Superior temporal gyrus (tissue), 1 donor: ENCODE data around the gene FNTB.

Experiments used
- DNase-seq: peaks from one replicate; pipeline ENCODE4 v3.0.0-alpha.2; 2016; ENCODE audit errors: extremely low spot score

FNTB gene

DNA sequence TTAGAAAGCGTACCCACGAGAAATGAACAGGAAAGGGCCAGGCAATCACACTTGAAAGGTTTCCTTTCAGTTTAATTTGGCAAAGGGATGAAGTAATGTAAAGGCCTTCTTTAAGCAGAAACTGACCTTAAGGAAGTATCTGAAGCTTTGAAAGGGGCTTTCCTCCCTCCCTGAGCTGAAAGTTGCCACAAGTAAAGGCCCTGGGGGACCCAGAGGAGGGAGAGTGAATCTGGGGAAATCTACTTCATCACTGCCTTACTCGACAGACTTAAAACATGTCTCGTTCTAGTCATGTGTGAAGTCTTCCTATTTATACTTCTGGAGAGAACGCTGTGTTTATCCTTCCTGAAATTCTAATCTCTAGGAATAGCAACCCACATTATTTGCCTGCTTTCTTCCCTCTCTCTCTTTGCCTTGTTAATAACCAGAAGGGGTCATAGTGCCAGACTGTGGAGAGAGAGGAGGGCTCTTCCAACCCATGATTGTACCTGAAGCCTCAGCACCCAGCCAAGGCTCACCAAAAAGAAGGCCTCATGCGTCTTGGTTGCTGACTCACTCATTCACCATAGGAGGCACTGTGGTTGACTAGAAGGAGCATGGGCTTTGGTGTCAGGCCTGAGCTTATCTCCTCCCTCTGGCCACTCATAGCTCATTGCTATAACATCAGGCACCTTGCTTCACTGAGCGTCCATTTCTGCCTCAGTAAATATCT lies 33.9 kb upstream of the FNTB start:
- DNase-seq = peak; percentile 44

DNA sequence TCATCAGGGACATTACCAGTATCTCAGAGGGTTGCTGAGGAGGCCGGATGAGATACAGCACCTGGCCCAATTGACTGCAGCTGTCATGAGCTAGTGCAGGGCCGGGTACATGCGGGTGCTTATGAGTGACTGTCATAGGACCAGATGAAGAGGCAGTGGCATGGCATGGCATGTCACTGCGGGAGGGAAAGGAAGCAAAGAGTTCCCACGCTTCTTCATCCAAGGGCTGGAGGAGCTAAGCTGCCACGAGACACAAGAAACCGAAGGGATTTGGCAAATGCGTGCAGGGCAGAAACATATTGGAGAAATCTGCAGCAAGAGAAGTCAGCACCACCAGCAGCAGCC lies 33.4 kb upstream of the FNTB start:
- no peak for DNase-seq

DNA sequence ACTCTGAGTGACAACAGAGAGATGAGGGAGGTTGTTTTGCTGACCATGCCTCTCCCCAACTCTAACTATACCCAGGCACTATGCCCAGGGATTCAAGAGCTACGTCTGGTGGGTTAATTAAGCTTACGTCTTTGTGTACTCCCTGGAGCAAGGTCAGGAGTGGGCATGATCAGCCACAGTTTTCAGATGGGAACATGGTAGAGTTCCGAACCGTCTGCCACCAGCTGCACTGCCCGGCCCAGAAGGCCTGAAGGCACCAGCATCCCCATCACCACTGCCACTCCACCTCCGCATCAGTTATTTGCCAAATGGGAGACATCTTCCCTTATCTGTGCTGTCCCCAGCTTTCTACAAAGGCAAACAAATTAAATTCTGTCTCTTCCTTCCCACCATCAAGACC lies 33.0 kb upstream of the FNTB start:
- no peak for DNase-seq

DNA sequence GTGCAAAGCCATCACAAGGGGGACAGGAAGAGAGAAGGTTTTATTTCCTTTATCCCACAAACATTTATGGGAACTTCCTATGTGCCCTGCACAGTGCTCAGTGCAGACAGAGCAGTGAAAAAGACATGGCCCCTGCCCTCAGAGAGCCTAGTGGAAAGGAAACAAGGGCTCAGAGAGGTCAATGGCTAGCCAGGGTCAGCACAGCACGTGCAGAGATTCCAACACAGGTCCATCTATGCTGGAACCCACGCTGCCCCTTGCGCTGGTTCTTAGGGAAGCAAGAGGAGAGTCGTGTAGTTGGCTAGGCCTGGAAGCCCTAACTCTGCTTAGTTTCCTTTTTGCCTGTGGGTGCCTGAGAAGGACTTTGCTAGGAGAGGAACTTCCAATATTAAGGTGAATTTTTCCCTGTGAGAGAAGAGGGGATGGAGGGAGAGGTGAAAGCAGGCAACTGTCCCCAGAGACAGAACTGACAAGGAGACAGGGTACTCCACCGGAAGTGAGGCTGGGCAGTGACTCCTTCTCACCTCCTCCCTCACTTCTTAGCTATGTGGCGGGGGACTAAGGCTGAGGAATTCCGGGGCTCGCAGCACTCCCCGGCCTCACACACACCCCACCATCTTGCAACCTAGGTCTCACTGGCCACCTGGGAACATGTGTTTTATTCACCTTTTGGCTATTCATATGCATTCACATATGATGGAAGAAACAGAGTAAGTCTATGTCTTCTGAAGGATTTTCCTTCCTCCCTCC lies 32.0 kb upstream of the FNTB start:
- no peak for DNase-seq

DNA sequence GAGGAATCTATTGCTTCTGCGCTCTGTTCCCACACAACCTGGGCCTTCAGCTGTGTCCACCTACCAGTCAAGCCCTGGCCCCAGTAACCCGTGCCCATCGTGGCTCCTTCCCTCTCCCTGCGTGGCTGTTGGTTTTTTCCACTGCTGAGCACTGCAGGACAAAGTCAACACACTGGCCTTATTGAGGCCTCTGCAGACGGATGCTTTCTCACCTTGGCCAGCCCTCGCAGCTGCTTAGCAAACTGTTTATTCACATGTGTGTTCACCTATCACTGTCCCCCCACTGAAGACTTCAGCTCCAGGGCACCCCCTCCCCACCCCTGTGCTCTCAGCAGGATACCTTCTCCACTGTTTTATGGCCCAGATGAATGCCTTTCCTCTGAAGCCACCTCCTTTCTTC lies 31.4 kb upstream of the FNTB start:
- no peak for DNase-seq

DNA sequence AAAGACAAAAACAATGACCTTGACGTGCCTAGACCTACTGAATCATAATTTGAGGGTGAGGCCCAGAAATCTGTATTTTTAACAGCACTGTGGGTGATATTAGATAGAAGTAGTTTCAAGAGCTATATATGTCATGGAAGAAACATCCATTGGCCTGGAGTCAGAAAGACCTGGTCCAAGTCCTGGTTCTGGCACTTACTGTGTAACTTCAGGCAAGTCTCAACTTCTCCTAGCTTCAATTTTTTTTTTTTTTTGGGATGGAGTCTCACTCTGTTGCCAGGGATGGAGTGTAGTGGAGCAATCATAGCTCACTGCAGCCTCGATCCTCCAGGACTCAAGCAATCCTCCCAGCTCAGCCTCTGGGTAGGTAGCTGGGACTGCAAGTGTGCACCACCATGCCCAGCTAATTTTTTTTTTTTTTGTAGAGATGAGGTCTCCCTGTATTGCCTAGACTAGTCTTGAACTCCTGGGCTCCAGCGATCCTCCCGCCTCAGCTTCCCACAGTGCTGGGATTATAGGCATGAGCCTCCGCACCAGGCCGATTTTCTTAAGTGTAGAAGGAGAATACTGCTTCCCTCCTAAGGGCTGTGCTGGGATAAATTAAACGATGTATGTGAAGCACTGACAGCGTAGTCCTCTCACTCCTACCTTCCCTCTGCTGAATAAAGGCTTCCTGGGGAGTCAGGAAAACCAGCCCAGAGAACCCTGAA lies 29.8 kb upstream of the FNTB start:
- no peak for DNase-seq

DNA sequence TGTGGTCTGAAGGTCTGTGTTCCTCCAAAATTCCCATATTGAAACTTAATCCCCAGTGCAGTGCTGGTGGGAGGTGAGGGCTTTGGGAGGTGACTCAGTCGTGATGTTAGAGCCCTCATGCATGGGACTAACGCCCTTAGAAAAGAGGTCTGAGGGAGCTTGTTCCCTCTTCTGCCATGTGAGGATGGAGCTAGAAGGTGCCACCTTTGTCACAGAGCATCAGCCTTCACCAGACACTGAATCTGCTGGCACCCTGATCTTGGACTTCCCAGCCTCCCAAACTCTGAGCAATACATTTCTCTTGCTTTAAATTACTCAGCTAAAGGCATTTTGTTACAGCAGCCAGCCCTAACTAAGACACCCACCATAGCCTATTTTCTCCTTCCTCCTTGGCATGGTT lies 28.5 kb upstream of the FNTB start:
- no peak for DNase-seq

DNA sequence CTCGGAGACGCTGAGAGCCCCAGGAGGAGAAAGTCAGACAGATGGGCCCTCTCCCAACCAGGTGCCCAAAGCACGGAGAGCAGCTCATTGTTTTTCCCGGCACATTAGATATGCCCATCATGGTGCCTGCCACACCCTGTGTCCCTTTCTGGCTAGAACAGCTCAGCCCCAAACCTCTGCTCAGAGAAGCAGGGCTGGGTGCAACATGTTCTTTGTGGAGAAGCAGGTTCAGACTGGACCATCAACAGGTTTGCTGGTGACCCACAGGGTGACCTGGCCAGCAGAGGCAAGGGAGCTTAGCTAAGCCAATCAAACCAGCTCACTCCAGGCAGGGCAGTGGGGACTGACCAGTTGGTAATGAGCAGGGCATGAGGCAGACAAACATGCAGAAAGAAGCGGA lies 28.0 kb upstream of the FNTB start:
- DNase-seq = no peak

DNA sequence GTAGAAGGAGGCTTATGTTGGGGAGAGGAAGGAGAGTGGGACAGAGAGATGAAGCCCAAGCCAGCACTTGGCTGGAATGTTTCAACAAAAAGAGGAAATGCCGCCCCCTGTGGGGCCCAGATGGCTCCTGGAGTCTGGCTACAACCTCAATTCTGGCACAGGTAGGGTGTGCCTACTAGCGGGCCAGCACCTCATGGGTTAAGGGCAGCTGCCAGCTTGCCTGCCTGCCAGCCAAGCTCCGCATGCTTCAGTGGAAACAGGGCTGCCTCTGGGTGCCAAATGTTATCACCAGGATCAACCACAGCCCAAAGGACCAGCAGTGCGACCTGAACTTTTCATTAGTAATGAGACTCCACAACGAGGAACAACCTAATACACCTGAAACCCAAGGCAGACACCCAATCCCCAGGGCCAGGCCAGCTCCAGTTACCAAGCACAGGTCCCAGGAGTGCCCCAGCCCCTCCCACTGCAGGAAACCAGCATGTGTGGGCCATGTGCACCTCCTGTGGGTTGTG lies 25.9 kb upstream of the FNTB start:
- no peak for DNase-seq

DNA sequence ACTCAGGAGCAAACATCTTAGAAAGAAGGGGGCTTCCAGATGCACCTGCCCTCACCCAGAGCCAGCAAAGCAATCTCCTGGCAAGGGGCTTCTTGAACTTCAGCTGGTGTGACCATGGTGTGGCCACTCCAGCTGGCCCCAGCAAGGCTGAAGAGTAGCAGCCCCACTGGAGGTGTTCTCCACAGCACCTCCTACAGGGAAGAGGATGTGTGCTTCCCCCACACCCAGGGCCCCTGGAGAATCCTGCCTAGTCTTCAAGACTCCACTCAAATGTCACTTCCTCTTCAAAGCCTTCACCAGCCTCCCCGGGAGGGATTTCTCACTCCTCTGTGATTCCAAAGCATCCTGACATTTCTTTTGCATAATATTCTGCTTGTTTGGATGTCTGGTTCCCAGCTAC lies 23.1 kb upstream of the FNTB start:
- no peak for DNase-seq

DNA sequence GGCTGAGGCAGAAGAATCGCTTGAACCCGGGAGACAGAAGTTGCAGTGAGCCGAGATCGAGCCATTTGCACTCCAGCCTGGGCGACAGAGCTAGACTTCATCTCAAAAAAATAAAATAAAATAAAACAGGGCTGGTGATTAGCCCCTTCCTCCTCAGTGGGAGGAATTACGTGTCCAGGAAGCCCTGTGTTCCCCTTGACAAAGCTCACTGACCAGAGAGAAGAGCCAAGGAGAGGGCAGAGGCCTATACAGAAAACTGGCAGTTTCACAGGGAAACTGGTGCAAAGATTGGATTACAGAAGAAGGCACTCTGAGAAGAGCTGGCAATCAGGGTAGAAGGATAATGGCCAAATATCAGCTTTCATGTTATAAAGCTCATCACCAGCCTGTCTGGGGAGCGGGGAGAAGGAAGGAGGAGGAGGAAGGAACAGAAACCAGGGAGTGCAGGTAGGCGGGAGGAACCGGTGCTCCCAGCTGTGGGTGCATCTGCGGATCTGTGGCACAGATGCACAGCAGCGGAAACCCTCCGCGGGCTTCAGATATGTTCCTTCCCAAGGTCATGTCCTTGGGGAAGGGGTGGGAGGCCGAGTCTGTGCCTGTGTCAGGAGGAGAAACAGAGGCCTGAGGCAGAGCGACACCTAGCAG lies 21.2 kb upstream of the FNTB start:
- DNase-seq = no peak

DNA sequence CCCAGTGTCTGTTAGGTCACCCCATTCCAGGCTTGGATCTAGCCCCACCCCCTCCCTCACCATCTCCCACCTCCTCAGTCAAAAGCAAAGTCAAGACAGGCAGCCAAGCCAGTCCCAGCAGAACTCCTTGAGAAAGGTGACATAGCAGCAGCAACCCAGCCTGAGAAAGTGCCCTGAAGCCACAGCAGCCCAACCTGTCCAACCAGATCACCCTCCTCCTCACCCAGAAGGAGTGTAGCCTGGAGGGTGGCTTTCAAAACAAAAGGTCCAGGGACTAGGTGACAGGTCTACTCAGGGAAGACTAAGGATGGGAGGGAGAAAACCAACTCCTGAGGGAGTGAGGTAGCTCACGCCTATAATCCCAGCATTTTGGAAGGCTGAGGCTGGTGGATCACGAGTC lies 19.7 kb upstream of the FNTB start:
- no peak for DNase-seq

DNA sequence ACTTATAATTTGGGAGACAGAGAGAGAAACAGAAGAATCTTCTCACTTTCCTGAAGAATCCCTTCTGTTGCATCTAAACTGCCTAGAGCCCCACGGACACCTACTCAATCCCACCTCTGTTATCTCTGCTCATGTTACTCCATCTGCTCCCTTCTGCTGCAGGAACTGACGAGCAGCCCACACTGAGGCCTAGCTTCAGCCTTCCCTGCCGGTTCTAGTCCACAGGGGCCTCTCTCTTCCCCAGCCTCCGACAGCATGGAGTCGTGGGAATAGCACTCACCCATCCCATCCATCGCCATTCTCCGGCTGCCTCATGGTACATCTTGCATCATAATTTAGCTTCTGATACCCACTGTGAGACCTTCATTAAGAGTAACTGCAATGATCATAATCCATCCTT lies 18.5 kb upstream of the FNTB start:
- DNase-seq = peak; percentile 51

DNA sequence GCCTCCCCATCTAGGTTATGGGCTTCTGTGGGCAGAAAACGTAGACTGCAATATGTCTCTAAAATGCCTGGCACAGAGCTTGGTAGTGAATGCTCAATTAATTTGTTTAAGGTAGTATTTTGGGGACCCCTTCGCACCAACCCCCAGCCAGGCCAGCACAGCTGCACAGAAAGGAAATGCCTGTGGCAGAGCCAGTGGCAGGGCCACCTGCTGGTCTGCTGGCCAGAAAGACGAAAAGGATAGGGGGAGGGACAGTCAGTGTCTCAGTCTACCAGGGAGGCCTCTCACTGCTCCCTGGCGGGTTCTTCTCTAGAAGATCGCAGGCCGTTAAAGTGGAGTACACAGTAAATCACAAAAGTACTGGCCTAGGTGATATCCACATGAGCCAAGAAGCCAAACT lies 18.0 kb upstream of the FNTB start:
- DNase-seq = no peak

DNA sequence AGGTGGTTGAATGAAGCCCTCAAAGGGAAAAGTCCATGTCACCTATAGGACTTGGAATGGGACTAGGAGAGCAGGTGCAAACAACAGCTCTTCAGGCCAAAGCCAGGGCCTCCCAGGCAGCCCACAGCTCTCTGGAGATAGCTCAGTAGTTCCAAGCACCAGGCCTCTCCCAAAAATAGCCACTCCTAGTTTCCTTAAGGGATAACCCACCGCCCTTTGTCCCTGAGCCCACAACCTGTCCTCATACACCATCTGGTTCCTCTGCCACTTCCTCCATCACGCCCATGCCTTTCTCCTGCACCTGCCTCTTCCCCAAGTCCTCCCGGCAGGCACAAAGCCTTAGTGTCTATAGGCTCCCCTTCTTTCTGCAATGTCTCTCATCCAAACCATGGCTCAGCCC lies 16.7 kb upstream of the FNTB start:
- no peak for DNase-seq

DNA sequence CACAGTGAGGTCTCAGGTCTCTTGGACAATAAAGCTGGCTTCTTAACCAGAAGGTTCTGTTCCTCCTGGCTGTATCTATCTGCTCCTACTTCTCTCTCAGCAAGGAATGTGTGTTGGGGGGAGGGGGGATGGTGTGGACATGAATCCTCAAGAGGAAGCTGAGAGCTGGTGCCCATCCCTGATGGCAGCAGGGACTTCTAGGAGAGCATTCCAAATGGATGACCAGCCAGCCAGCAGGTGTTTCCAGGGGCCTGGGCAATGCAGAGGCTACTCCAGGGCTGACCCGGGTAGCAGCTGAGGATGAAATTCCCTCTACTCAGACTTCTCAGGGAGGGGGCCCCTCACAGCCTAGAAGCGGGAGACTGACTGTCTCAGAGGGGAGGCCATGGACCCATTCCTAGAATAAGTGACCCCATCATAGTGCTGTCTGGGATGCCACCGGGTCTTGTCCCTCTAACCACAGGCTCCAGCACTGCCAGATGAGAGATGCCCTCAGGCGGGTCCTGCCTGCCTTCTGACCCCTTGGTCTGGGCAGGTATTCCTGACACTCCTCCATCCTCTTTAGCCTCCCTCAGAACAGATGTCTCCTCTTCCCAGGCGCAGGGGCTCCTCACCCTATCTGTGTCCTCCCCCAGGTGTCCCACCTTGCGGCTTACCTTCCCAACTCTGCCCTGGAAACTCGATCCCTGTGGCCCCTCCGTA lies 15.8 kb upstream of the FNTB start:
- no peak for DNase-seq

DNA sequence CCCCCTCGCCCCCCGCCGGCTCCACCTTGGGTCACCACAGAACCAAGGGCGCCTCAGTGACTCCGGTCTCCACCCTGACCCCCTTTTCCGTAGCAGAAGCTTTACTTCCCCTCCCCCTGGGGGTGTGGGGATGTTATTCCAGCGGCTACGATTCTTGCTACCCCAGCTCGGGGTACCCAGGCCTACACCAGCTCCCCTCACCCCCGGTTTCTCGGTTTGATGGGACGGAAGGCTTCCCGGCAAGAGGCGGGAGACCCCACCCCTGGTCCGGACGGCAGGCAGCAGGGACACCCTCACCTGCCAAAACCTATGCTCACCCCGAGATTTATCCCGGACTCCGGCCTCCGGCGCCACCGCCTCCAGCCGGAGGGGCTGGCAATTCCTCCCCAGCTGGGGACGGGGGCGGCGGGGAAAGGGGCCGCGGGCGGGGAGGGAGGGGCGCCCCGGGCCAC lies 15.2 kb upstream of the FNTB start:
- no peak for DNase-seq

DNA sequence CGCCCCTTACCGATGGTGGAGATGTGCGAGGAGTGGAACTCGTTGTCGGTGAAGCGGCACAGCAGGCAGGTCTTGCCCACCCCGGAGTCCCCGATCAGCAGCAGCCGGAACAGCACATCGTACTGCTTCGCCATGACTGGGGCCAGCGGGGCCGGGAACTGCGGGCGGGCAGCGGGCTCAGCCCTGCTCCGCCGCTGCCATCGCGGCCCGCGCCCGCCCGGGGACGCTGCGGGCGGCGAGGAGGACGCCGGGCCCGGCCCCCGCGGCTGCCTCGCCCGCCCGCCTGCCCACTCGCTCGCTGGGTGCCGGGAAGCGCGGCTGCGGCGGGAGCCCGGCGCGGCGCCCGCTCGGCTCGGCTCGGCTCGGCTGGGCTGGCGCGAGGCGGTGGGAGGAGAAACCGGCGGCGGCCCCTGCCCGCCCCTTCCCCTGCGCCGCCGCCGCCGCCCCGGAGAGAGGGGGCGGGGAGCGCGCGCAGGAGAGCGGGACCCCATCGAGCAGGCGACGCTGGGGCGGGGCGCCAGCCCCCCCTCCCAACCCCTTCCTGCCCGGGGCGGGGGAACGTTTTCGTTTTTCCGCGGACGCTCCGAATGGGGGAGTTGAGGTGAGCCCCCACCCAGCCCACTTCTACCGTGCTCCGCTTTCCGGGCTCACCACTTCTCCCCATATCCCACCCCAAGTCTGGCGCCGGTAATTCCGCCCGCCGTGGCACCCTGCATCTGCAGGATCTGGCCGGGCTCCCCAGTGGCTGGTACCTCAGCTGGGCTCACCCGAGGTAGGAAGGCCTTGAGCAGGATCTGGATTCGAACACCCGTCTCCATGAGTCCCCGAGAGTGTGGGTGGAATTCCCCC lies 14.5 kb upstream of the FNTB start, which contains the start of gene RAB15:
TSS of gene RAB15 (minus strand) at position 394 of the 849 bp plus-strand sequence. CDS start at position 134, 260 bp downstream.
- DNase-seq = no peak

DNA sequence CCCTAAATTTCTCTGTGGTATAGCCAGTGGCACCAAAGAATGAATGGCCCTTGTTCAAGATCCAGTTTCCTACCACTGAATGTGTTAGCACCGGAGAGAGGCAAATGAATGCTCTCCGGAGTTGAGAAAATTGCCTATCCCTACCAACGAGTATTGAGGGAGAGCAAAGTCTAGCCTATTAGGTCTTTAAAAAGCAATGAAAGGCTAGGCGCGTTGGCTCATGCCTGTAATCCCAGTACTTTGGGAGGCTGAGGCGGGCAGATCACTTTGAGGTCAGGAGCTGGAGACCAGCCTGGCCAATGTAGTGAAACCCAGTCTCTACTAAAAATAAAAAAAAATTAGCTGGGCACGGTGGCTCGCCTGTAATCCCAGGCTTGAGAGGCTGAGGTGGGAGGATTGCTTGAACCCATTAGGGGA lies 13.7 kb upstream of the FNTB start:
- no peak for DNase-seq

DNA sequence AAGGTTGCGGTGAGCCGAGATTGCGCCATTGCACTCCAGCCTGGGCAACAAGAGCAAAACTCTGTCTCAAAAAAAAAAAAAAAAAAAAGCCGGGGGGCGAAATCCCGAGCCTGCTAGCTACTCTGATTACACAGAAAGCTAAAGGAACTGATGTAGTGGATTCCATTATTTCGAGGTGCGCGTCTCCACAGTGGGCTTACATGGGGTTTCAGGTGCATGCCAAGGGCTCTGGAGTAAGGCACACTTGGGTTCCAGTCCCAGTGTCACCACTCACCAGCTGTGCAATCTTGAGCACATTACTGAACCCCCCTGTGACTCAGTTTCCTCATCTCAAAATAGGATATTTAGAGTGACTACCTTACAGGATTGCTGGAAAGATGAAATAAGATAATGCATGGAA lies 12.9 kb upstream of the FNTB start:
- no peak for DNase-seq

DNA sequence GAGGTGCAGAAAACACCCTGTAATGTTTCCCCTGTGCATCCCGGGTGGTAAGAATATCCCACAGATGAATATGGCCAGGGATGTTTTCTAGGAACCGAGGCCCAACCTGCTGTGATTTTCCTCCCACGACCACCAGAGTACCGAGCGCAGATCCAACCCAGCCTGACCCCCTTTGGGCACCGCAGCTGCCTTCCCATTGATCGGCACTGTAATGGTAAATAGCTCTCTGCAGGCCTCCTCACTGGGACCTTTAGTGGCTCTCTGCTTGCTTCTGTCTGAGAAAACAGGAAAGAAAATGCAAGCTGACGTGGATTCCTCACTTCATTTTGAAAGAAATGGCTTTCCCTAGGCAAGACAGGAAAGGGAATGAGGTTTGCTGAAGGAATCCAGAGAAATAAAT lies 12.1 kb upstream of the FNTB start:
- DNase-seq = no peak
